Measurements from ENCODE around the gene MICAL3.

MICAL3 gene

DNA sequence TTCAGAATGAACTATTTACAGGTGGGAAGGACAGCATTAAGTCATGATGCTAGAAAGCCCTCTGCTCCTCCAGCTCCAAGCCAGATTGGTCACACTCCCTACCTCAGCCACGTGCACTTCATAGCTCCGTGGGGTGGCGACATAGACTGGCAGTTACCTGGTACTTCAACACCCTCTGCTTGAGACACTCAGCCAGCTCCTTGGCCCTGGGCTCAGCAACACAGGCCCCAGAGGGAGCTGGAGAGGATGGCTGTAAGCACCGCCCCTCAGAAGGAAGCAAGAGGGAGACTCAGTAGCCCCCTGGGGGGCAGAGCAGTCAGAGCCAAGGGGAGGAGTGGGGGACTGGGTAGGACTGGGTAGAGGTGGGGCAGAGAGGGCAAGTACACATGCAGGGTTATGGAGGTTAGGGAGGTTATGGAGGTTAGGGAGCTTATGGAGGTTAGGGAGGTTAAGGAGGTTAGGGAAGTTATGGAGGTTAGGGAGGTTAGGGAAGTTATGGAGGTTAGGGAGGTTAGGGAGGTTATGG is 148.0 kb downstream of the MICAL3 start:
- H3K4me3 ChIP-seq (ENCODE audit: low read length): no peak overlapping the region
- TF ChIP-seq, protein P1, sequence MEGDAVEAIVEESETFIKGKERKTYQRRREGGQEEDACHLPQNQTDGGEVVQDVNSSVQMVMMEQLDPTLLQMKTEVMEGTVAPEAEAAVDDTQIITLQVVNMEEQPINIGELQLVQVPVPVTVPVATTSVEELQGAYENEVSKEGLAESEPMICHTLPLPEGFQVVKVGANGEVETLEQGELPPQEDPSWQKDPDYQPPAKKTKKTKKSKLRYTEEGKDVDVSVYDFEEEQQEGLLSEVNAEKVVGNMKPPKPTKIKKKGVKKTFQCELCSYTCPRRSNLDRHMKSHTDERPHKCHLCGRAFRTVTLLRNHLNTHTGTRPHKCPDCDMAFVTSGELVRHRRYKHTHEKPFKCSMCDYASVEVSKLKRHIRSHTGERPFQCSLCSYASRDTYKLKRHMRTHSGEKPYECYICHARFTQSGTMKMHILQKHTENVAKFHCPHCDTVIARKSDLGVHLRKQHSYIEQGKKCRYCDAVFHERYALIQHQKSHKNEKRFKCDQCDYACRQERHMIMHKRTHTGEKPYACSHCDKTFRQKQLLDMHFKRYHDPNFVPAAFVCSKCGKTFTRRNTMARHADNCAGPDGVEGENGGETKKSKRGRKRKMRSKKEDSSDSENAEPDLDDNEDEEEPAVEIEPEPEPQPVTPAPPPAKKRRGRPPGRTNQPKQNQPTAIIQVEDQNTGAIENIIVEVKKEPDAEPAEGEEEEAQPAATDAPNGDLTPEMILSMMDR (conservative IDR thresholded peaks at IDR 0.05; ENCODE audit: low read length): no peak
- DNase-seq (ENCODE audit: low read depth): no peak

- TF ChIP-seq, protein P1 (conservative IDR thresholded peaks at IDR 0.05; ENCODE audit: low read length): no peak
- H3K4me3 ChIP-seq (ENCODE audit: low read length): no peak overlapping the region
- no peak for DNase-seq (ENCODE audit: low read depth)
These were observed 148.7 kb downstream of the MICAL3 start for GRCh38 chr22:17875631-17876030.

DNA sequence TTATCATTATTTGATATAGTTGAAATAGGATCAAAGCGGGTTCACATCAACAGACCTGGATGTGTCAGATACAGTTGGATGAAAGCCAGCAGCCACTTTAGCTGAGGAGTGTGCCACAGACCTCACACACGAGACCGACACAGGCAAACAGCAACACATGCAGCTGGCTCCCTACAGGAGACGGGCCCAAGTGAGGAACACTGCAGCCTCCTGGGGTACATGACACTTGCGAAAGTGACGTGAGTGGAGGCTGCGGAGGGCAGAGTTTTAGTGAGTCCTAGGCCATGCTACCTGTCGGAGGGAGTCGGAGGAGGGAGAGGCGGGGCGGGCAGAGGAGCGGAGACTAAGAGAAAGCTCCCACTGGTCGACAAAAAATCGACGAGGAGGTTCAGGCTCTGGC is 149.2 kb downstream of the MICAL3 start:
- DNase-seq (ENCODE audit: low read depth): no peak
- no peak overlapping the region for H3K4me3 ChIP-seq (ENCODE audit: low read length)
- TF ChIP-seq, protein P1 (conservative IDR thresholded peaks at IDR 0.05; ENCODE audit: low read length): no peak

- DNase-seq (ENCODE audit: low read depth): no peak
- no peak overlapping the region for H3K4me3 ChIP-seq (ENCODE audit: low read length)
- TF ChIP-seq, protein P1 (conservative IDR thresholded peaks at IDR 0.05; ENCODE audit: low read length): no peak
These were observed 150.0 kb downstream of the MICAL3 start for GRCh38 chr22:17874231-17874905.

DNA sequence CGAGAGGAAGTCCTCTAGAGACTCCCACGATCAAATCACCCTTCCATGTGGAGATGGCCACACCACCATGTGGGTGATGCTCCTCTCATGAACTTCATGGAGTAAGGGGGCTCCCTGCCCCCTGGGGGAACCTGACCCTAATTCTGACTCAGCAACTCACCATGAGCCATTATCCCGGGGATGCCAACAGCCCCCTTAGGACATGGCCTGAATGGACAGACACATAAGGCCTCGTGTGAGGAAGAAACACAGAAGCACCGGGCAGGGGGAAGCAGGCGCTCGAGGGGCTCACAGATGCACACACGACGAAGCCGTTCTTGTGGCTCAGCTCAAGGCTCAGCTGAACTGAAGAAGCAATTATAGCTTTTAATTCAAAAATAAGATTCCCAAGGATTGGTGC is 150.6 kb downstream of the MICAL3 start:
- no peak overlapping the region for H3K4me3 ChIP-seq (ENCODE audit: low read length)
- TF ChIP-seq, protein P1 (conservative IDR thresholded peaks at IDR 0.05; ENCODE audit: low read length): no peak
- no peak for DNase-seq (ENCODE audit: low read depth)

DNA sequence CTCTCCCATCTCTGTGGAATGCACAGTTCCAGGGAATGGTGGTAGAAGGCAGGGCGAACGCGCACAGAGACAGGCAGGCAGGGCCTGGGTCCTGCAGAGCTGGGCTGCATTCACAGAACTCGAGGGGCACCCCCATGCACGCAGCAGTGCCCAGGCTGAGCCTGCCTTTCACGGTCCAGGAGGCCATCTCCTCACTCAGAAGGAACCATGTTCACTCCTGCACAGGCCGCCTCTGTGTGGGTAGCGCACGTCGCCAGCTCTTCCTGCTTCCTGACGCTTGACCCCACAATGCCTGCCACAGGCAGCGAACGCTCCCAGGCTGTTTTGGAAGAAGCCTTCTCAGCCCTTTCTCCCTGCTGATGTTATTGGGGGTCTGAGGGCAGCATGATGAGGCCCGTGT is 151.2 kb downstream of the MICAL3 start:
- no peak overlapping the region for H3K4me3 ChIP-seq (ENCODE audit: low read length)
- DNase-seq (ENCODE audit: low read depth): no peak
- TF ChIP-seq, protein P1 (conservative IDR thresholded peaks at IDR 0.05; ENCODE audit: low read length): no peak

DNA sequence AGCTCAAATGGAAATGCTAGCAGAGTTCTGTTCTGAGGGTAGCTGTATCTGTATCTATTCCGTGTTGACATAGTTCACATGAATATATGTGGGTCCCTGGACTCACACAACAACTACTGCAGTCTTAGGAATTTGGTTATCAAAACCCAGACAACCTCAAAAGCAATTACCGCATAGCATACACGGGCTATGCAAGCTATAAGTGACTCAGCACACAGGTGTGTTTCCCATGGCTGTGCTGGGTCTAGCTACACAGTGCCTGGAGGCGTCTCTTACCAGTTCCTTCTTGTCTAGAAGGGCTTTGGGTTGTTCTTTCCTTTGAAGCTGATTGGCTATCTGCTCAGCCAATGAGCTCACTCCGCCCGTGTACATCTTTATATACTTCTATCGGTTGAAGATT is 151.9 kb downstream of the MICAL3 start:
- TF ChIP-seq, protein P1 (conservative IDR thresholded peaks at IDR 0.05; ENCODE audit: low read length): no peak
- no peak overlapping the region for H3K4me3 ChIP-seq (ENCODE audit: low read length)
- DNase-seq (ENCODE audit: low read depth): no peak
